ENCODE measurements around the gene NME4. TPM values are rescaled to one million over a fixed set of nuclear protein-coding genes. Genes with fewer than 3 reads are reported as not detected.

The NME4 gene
- total RNA-seq, 1 experiment from 2014 or later: 507 TPM

GRCh38 chr16:392450-393030 lies 4.5 kb upstream of the NME4 start:
- DNase-seq: no peak
- Histone ChIP-seq H3K36me3 (replicated peaks; ENCODE audit: control insufficient read depth, insufficient read depth, low read length) (no peaks in the 10 kb centered on the region), H3K27me3 (ENCODE audit: control insufficient read depth, insufficient read depth, low read length) (no peaks in the 10 kb centered on the region)

GRCh38 chr16:396199-396598 lies 800 bp upstream of the NME4 start:
- Histone ChIP-seq H3K4me3 (ENCODE audit: insufficient read depth, low read depth, low read length) (peak overlapping the region; percentile 44), H3K36me3 (replicated peaks; ENCODE audit: control insufficient read depth, insufficient read depth, low read length) (peaks cover 7% of the 10 kb centered on the region), H3K27me3 (ENCODE audit: control insufficient read depth, insufficient read depth, low read length) (no peaks in the 10 kb centered on the region)
- no peak for DNase-seq

More at GRCh38 chr16:392450-393030, 4.5 kb upstream of the NME4 start:
- H3K4me3 ChIP-seq (ENCODE audit: insufficient read depth, low read depth, low read length): no peak overlapping the region

GRCh38 chr16:396605-397004 lies 394 bp upstream of the NME4 start:
- peak; percentile 90 for DNase-seq
- Histone ChIP-seq H3K27me3 (ENCODE audit: control insufficient read depth, insufficient read depth, low read length) (no peaks in the 10 kb centered on the region), H3K4me3 (ENCODE audit: insufficient read depth, low read depth, low read length) (peak overlapping the region; percentile 44), H3K36me3 (replicated peaks; ENCODE audit: control insufficient read depth, insufficient read depth, low read length) (peaks cover 7% of the 10 kb centered on the region)

DNA sequence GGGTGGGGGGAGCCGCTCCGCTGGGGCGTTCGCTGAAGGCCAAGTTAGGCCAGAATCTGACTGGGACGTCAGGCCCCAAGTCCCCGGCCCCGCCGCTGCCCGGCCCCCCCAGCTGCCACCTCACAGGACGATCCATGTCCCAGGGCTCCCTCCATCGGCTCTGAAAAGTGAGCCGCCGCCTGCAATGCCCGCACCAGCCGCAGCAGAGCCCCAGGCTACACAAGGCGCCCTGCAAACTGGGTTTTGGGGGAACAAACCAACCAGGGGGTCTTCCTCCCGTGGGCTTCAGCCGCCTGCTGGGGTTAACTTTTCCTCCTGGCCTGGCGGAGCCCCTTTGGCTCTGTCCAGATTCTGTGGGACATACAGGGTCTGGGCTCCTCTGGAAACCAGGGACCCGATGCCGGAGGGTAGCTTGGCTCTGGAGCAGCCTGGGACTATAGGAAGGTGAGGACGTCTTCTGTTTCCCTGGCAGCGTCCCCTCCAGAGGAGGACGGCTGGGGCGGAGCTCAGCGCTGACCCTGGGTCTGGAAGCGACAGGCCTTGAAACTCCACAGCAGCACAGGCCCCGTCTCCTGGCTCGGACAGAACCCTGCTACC lies 835 bp downstream of the NME4 start:
- Histone ChIP-seq H3K27me3 (ENCODE audit: control insufficient read depth, insufficient read depth, low read length) (no peaks in the 10 kb centered on the region), H3K4me3 (ENCODE audit: insufficient read depth, low read depth, low read length) (peak overlapping the region; percentile 35), H3K36me3 (replicated peaks; ENCODE audit: control insufficient read depth, insufficient read depth, low read length) (peaks cover 7% of the 10 kb centered on the region)
- DNase-seq: peak; percentile 96

GRCh38 chr16:398561-399339 lies 1.8 kb downstream of the NME4 start:
- H3K27me3 ChIP-seq (ENCODE audit: control insufficient read depth, insufficient read depth, low read length): no peaks in the 10 kb centered on the region
- DNase-seq: peak; percentile 79
- H3K4me3 ChIP-seq (ENCODE audit: insufficient read depth, low read depth, low read length): no peak overlapping the region
- H3K36me3 ChIP-seq (replicated peaks; ENCODE audit: control insufficient read depth, insufficient read depth, low read length): peaks cover 7% of the 10 kb centered on the region

- no peak overlapping the region for H3K4me3 ChIP-seq (ENCODE audit: insufficient read depth, low read depth, low read length)
- peaks cover 7% of the 10 kb centered on the region for H3K36me3 ChIP-seq (replicated peaks; ENCODE audit: control insufficient read depth, insufficient read depth, low read length)
- H3K27me3 ChIP-seq (ENCODE audit: control insufficient read depth, insufficient read depth, low read length): no peaks in the 10 kb centered on the region
- DNase-seq: no peak
These were observed 2.5 kb downstream of the NME4 start for GRCh38 chr16:399340-400019.

DNA sequence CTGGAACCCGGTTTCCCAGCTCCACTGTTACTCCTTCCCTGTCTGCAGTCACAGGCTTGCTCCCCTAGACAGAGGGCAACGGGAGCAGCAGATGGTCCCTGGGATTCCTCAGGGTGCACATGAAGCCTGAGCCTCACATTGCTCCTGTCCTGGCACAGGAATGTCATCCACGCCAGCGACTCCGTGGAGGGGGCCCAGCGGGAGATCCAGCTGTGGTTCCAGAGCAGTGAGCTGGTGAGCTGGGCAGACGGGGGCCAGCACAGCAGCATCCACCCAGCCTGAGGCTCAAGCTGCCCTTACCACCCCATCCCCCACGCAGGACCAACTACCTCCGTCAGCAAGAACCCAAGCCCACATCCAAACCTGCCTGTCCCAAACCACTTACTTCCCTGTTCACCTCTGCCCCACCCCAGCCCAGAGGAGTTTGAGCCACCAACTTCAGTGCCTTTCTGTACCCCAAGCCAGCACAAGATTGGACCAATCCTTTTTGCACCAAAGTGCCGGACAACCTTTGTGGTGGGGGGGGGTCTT lies 3.1 kb downstream of the NME4 start:
- Histone ChIP-seq H3K4me3 (ENCODE audit: insufficient read depth, low read depth, low read length) (no peak overlapping the region), H3K27me3 (ENCODE audit: control insufficient read depth, insufficient read depth, low read length) (no peaks in the 10 kb centered on the region), H3K36me3 (replicated peaks; ENCODE audit: control insufficient read depth, insufficient read depth, low read length) (peaks cover 7% of the 10 kb centered on the region)
- DNase-seq: peak; percentile 53

DNA sequence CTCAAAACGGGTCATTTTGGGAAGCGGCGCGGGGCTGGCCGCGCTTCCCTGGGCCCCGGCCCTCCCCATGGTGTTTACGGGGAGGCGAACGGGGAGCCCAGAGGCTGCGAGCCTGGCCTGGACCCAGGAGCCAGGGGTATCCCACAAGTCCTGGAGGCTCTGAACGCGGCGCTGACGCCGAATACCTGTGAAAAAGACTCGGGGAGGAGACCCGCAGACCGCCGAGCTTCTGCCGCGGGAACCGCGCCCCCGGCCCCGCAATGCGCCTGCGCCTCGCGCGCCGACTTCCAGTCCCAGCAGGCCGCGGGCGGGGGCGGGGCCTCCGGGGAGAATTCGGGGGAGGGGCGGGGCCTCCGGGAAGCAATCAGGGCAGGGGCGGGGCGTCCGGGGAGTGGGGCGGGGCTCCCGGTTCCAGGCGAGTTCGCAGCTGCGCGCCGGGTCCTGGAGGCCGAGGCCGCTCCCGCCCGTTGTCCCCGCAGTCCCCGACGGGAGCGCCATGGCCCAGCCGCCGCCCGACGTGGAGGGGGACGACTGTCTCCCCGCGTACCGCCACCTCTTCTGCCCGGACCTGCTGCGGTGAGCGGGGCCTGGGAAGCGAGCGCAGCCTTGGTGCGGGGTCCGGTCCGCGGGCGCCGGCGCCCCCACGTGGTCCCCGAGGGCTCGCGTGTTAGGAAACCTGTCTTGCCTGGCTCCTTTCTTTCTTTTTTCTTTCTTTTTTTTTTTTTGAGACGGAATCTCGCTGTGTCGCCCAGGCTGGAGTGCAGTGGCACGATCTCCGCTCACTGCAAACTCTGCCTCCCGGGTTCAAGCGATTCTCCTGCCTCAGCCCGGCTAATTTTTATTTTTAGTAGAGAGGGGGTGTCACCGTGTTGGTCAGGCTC lies 4.7 kb downstream of the NME4 start, which contains the start of gene DECR2:
Gene DECR2 (plus strand): TSS at position 418 of the 881 bp plus-strand sequence. CDS start 79 bp downstream, at position 497.
- H3K36me3 ChIP-seq (replicated peaks; ENCODE audit: control insufficient read depth, insufficient read depth, low read length): peaks cover 7% of the 10 kb centered on the region
- H3K4me3 ChIP-seq (ENCODE audit: insufficient read depth, low read depth, low read length): peak within 1 kb of the TSS; percentile 86
- no peaks in the 10 kb centered on the region for H3K27me3 ChIP-seq (ENCODE audit: control insufficient read depth, insufficient read depth, low read length)
- peak; percentile 100 for DNase-seq

DNA sequence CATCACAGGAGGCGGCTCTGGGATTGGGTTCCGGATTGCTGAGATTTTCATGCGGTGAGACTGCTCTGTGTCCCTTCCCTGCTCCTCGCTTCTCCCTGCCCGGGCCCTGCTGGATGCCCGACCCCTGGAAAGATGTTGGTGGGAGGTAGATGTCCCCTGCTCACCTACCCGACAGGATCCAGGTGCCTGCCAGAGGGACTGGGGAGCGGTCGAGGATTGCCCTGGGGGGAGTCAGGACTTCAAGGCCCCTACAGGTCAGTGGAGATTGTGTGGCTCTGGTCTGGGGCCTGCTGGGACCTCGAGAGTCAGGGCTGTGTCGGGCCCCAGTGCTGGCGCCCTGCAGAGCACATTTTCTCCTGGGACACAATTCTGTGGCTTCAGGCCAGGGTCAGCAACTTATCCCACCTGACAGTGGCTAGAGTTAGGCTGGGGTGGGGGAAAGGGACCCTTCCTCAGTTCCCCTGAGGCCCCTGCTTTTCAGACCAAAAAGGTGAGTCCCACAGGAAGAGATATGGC lies 8.0 kb downstream of the NME4 start:
- Histone ChIP-seq H3K36me3 (replicated peaks; ENCODE audit: control insufficient read depth, insufficient read depth, low read length) (no peaks in the 10 kb centered on the region; the same call in 1 of the 2 replicates), H3K4me3 (ENCODE audit: insufficient read depth, low read depth, low read length) (no peak overlapping the region), H3K27me3 (ENCODE audit: control insufficient read depth, insufficient read depth, low read length) (no peaks in the 10 kb centered on the region)
- peak; percentile 31 for DNase-seq

GRCh38 chr16:405548-406506 lies 8.8 kb downstream of the NME4 start:
- Histone ChIP-seq H3K4me3 (ENCODE audit: insufficient read depth, low read depth, low read length) (no peak overlapping the region), H3K36me3 (replicated peaks; ENCODE audit: control insufficient read depth, insufficient read depth, low read length) (no peaks in the 10 kb centered on the region), H3K27me3 (ENCODE audit: control insufficient read depth, insufficient read depth, low read length) (no peaks in the 10 kb centered on the region)
- DNase-seq: peak; percentile 45

- DNase-seq: peak; percentile 66
- H3K36me3 ChIP-seq (replicated peaks; ENCODE audit: control insufficient read depth, insufficient read depth, low read length): 0 out of 2 replicates have a peak, but pooled peaks cover 2% of the 10 kb centered on the region
- no peaks in the 10 kb centered on the region for H3K27me3 ChIP-seq (ENCODE audit: control insufficient read depth, insufficient read depth, low read length)
- no peak overlapping the region for H3K4me3 ChIP-seq (ENCODE audit: insufficient read depth, low read depth, low read length)
These were observed 10.3 kb downstream of the NME4 start for GRCh38 chr16:407253-407652.

DNA sequence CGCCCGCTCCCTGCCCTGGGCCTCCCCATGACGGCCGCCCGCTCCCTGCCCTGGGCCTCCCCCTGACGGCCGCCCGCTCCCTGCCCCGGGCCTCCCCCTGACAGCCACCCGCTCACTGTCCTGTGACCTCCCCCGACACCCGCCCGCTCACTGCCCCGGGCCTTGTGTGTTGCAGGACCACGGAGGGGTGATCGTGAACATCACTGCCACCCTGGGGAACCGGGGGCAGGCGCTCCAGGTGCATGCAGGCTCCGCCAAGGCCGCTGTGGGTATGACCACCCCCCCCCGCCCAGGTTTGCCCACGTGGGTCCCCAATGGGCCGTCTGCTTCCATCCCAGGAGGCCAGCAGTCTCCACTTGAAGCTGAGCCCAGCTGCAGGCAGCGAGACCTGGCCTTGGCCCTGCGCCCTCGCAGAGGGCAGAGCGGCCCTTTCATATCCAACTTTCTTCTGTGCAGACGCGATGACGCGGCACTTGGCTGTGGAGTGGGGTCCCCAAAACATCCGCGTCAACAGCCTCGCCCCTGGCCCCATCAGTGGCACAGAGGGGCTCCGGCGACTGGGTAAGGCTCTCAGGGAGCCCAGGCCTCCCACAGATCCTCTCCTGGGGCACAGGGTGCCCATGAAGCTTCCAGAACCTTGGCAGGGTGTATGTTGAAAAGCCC lies 13.6 kb downstream of the NME4 start:
- Histone ChIP-seq H3K27me3 (ENCODE audit: control insufficient read depth, insufficient read depth, low read length) (no peaks in the 10 kb centered on the region), H3K36me3 (replicated peaks; ENCODE audit: control insufficient read depth, insufficient read depth, low read length) (0 out of 2 replicates have a peak, but pooled peaks cover 2% of the 10 kb centered on the region), H3K4me3 (ENCODE audit: insufficient read depth, low read depth, low read length) (no peak overlapping the region)
- DNase-seq: peak; percentile 56
